ENCODE measurements around the gene MEG3.

MEG3 gene

GRCh38 chr14:100851586-100851916 lies 25.6 kb downstream of the MEG3 start:
- DNase-seq, result no peak

- no peak for DNase-seq
Observed at GRCh38 chr14:100851946-100852620, 26.2 kb downstream of the MEG3 start.

GRCh38 chr14:100854435-100854834 lies 28.5 kb downstream of the MEG3 start:
- no peak for DNase-seq

GRCh38 chr14:100855256-100855930 lies 29.5 kb downstream of the MEG3 start:
- no peak for DNase-seq

GRCh38 chr14:100856056-100856950 lies 30.4 kb downstream of the MEG3 start:
- DNase-seq, result no peak

- no peak for DNase-seq
Observed at GRCh38 chr14:100857233-100857922, 31.5 kb downstream of the MEG3 start.

- no peak for DNase-seq
Observed at GRCh38 chr14:100857923-100858837, 32.3 kb downstream of the MEG3 start.

- DNase-seq, result no peak
Observed at GRCh38 chr14:100858838-100859220, 32.9 kb downstream of the MEG3 start.

GRCh38 chr14:100859781-100860180 lies 33.9 kb downstream of the MEG3 start:
- DNase-seq, result no peak

GRCh38 chr14:100860556-100861187 lies 34.8 kb downstream of the MEG3 start:
- no peak for DNase-seq

- DNase-seq, result no peak
Observed at GRCh38 chr14:100861188-100861936, 35.4 kb downstream of the MEG3 start.

GRCh38 chr14:100861937-100862247 lies 36.0 kb downstream of the MEG3 start:
- DNase-seq, result no peak

- DNase-seq, result no peak
Observed at GRCh38 chr14:100862277-100862676, 36.4 kb downstream of the MEG3 start.

GRCh38 chr14:100862793-100863192 lies 36.9 kb downstream of the MEG3 start:
- DNase-seq, result no peak

GRCh38 chr14:100864206-100864605 lies 38.3 kb downstream of the MEG3 start:
- DNase-seq, result no peak

- no peak for DNase-seq
Observed at GRCh38 chr14:100864960-100865681, 39.2 kb downstream of the MEG3 start.

GRCh38 chr14:100865682-100866591 lies 40.0 kb downstream of the MEG3 start:
- no peak for DNase-seq

GRCh38 chr14:100866666-100867630 lies 41.0 kb downstream of the MEG3 start:
- DNase-seq, result no peak

Measured in GF-D8 (cell line).